Stimulated activated CD8-positive, alpha-beta memory T cell treated with anti-CD3 and anti-CD28 coated beads, Interleukin-15, amount 100 ng/mL, for 1 hour (primary cell): ENCODE data around the gene AGXT.

Source experiments
- DNase-seq: peaks from one replicate; pipeline ENCODE4 v3.0.0-alpha.2; 2020; ENCODE audit warnings: low read depth

Gene AGXT

DNA sequence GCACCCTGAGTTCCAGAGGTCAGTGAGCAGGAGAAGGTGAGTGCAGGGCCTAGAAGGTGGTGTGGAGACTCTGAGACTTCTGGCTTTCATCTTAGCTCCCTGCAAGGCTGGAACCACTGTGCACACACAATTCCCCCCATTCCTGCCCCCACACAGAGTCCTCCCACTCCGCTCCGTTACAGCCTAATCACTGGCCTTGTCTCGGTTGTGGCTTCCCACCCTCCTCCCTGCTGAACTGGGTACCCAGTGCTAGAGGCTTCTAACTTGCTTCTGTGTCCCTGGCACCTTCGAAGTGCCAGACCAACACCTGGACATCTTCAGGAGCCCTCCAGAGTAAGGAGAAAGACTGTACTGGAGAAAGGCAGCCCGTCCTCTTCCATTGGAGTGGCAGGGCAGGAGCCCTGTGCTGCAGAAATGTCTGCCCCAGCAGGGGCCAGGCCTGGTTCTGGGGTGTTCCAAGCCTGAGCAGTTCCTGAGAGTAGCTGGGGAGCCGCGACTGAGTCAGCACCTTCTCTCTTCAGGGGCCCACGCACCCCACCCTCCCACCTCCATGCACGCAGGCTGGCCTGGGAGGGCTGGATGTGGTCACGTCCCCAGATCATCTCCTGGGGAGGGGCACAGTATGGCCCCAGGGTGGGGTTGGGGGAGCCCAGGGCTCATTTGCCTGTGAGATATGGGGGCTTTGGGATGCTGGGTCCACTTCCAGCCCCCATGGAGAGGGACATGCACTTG lies 60.9 kb downstream of the AGXT start:
- no peak for DNase-seq
